Measurements from ENCODE around the gene RHOD. TPM values are rescaled to one million over a fixed set of nuclear protein-coding genes. Genes with fewer than 3 reads are reported as not detected.

The RHOD gene
- total RNA-seq, 1 experiment from 2014 or later, result 13.1 TPM

GRCh38 chr11:67043572-67044349, 12.9 kb upstream of the RHOD start:
- ATAC-seq, result no peak
- Mint-ChIP-seq H3K9me3 (no peaks in the 10 kb centered on the region), H3K4me1 (no peaks in the 10 kb centered on the region), H3K27me3 (ENCODE audit: low read depth) (no peaks in the 10 kb centered on the region), H3K36me3 (no peaks in the 10 kb centered on the region), H3K4me3 (no peak overlapping the region), H3K27ac (peak overlapping the region; percentile 48; the same call in 1 of the 2 replicates)
- TF ChIP-seq FOXP1 (CRISPR knock-in tag; IDR thresholded peaks at IDR 0.05; ENCODE audit: borderline replicate concordance), result no peak
- no peak for TF ChIP-seq GRHL2 (CRISPR knock-in tag; IDR thresholded peaks at IDR 0.05; ENCODE audit: insufficient replicate concordance, severe bottlenecking)
- TF ChIP-seq SMAD3 (CRISPR knock-in tag; IDR thresholded peaks at IDR 0.05; ENCODE audit: borderline replicate concordance), result no peak
- no peak for TF ChIP-seq USF2 (CRISPR knock-in tag; IDR thresholded peaks at IDR 0.05)
- TF ChIP-seq ZBTB21 (CRISPR knock-in tag; IDR thresholded peaks at IDR 0.05; ENCODE audit: borderline replicate concordance), result no peak
- no peak for TF ChIP-seq SOX15 (CRISPR knock-in tag; IDR thresholded peaks at IDR 0.05)
- TF ChIP-seq CREB1 (CRISPR knock-in tag; IDR thresholded peaks at IDR 0.05), result no peak
- no peak for TF ChIP-seq ATF2 (CRISPR knock-in tag; IDR thresholded peaks at IDR 0.05; ENCODE audit: borderline replicate concordance, low read depth)
- TF ChIP-seq NFATC4 (CRISPR knock-in tag; IDR thresholded peaks at IDR 0.05), result no peak
- no peak for TF ChIP-seq E2F5 (CRISPR knock-in tag; IDR thresholded peaks at IDR 0.05)
- TF ChIP-seq FOXJ3 (CRISPR knock-in tag; IDR thresholded peaks at IDR 0.05; ENCODE audit: borderline replicate concordance), result no peak
- no peak for TF ChIP-seq FOXP4 (CRISPR knock-in tag; IDR thresholded peaks at IDR 0.05)
- TF ChIP-seq NR1H2 (CRISPR knock-in tag; IDR thresholded peaks at IDR 0.05), result no peak
- TF ChIP-seq ZBTB43 (CRISPR knock-in tag; IDR thresholded peaks at IDR 0.05), result no peak
- TF ChIP-seq JUN (CRISPR knock-in tag; IDR thresholded peaks at IDR 0.05), result no peak
- no peak for TF ChIP-seq ZNF219 (CRISPR knock-in tag; IDR thresholded peaks at IDR 0.05; ENCODE audit: borderline replicate concordance)
- POLR2A ChIA-PET, result no interaction called here
- no peak for DNase-seq (ENCODE audit: low spot score)
- CTCF ChIA-PET, result interaction anchor here (0.9 to 1.3 kb wide), 4 partner anchors 8 to 68 kb away, joined by 3 to 8 read pairs (median 4); no protein-coding TSS in a partner anchor

GRCh38 chr11:67044496-67044895, 12.2 kb upstream of the RHOD start:
- CTCF ChIA-PET, result interaction anchor here (1.2 to 1.3 kb wide), 3 partner anchors 9 to 69 kb away, joined by 4 to 8 read pairs (median 4); no protein-coding TSS in a partner anchor
- Mint-ChIP-seq H3K9me3 (no peaks in the 10 kb centered on the region), H3K27me3 (ENCODE audit: low read depth) (no peaks in the 10 kb centered on the region), H3K27ac (no peak overlapping the region), H3K4me3 (no peak overlapping the region), H3K4me1 (no peaks in the 10 kb centered on the region), H3K36me3 (no peaks in the 10 kb centered on the region)
- DNase-seq (ENCODE audit: low spot score) (no peak), ATAC-seq (no peak)
- POLR2A ChIA-PET, result no interaction called here
- TF ChIP-seq ELF4 (CRISPR knock-in tag; IDR thresholded peaks at IDR 0.05; ENCODE audit: low read depth), result no peak
- TF ChIP-seq IRF2 (CRISPR knock-in tag; IDR thresholded peaks at IDR 0.05; ENCODE audit: borderline replicate concordance, low read depth), result no peak
- TF ChIP-seq ATF1 (CRISPR knock-in tag; IDR thresholded peaks at IDR 0.05), result no peak
- no peak for TF ChIP-seq EMX1 (CRISPR knock-in tag; IDR thresholded peaks at IDR 0.05)
- no peak for TF ChIP-seq ZNF232 (CRISPR knock-in tag; IDR thresholded peaks at IDR 0.05)
- TF ChIP-seq ZNF416 (CRISPR knock-in tag; IDR thresholded peaks at IDR 0.05), result no peak
- no peak for TF ChIP-seq ZNF532 (CRISPR knock-in tag; IDR thresholded peaks at IDR 0.05; ENCODE audit: borderline replicate concordance)
- TF ChIP-seq NFE2L1 (CRISPR knock-in tag; IDR thresholded peaks at IDR 0.05), result no peak

Data from WTC11 (cell line).